A204.1 (cell line): ENCODE results near the gene MXRA7.
"Not testable (repeated sequence)": the region's sequence is repeated elsewhere in the genome, so short reads cannot be mapped to it uniquely, and the experiment has no call there.

Experiments used
- FAIRE-seq: peaks from 2 replicates; lab custom pipeline; 2012; peaks lifted over from hg19 to GRCh38; lab: Jason Lieb, UNC

The MXRA7 gene

DNA sequence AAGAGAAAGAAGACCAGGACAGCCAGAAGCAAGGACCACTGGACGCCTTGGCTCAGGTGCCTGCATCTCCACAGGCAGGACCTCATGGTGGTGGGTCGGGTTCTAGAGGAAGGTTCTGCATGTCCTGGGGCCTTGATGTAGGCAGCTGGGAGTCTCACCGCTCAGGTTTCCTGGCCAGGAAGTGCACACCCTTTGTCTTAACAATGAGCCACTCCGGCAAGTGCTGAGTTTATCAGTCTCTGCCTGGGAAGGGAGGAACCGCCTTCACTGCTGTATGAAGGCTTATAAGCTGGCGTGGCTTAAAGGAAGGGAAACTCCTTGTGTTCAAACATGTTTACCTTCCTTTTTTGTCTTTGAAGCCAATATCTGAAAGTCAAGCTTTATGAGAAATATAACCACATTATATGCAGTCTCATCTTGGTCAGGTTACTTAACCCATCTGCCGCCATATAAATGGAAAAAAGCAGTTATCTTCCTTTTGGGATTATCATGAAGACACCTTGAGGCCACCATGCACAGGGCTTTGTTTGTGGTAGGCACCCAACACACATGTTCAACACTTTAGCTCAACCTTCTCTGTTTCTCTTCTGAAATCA, 67.1 kb downstream of the MXRA7 start, which contains the start of gene ST6GALNAC1:
Gene ST6GALNAC1 (minus strand): TSS at position 205 of the 596 bp plus-strand sequence. CDS start 119 bp downstream, at position 86.
- FAIRE-seq: no peak

DNA sequence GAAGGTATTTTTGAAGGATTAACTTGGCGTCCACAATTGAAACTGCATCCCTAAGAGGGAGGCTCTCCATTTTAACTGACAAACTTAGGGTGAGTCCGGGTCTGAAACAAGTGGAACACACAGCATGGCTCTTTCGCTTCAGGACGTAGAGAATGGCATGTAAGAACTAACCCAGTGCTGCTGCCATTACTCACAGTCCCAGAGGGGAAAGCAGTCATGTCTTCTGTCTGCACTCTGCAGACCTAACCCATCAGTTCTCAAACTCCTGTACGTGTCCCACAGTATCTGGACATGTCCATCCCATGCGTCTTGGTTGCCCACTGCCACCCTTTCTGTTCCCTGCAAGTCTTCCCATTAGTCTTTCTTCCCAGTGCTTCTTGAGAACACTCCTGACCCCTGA, 67.8 kb downstream of the MXRA7 start:
- no peak for FAIRE-seq

DNA sequence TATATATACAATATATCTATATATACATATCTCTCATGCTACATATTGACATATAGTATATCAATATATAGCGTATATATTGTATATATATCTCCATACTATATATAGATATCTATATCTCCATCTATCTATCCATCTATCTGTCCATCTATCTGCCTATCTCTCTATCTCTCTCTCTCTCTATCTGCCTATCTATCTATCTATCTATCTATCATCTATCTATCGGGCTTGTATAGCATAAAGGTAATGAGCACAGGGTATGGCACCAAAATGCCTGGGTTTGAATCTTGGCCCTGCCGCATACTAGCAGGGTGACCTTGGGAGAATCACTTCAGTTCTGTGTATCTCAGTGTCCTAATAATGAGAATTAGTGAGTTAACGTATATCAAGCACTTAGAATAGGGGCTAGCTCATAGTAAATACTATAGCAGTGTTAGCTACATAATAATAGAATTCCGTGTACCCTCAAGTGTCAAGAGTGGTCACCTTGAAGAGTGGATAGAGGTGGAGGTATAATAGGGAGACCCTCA, 68.7 kb downstream of the MXRA7 start:
- no peak for FAIRE-seq

DNA sequence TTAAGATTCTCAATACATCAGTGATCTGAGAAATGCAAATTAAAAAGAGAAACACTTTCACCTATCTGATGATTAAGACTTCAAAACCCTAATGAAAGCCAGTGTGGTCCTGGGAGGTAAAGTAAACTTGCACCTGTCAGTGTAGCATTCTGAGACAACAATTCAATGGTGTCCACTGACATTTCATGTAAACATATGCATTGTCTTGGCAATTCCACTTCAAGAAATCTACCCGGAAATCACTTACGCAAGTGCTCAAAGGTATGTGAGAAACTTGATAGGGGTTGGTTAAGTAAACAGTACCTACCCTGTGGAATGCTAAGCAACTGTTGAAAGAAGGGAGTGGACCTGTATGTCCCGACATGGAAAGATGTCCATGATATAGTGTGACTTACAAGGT, 69.3 kb downstream of the MXRA7 start:
- no peak for FAIRE-seq

DNA sequence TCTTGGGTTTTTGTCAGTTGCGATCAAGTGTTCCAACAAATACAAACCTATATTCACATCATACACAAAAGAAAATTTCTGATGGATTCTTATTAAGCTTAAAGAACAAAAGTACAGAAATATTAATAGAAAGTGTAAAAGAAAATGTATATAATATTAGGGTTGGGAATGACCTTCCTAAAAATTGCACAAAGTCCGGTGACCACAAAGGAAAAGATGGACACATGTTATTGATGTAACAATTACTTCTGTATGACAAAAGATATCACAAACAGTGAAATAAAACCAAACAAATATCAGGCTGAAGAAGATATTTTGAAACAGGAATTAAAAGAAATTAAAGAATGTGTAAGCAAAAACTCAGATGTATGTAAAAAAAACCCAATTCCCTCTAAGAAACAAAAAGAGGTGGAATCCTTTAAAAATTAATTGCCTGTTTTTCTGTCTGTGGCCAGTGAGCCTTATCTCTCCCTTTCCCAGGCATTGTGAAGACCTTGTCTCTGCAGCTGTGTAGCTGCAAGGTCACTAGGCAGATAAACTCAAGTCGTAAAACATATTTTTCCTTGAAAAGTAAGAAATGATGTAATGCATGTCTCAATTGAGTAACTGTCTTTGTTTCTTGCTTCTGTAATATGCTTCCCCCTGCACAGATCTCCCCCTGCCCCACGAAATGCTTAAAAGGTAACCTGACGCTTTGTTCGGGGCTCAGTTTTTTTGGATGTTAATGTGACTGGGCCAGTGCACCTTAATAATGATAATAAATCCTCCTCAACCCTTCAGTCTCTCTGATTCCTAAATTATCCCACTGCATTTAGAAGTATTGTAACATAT, 70.0 kb downstream of the MXRA7 start:
- FAIRE-seq: no peak

DNA sequence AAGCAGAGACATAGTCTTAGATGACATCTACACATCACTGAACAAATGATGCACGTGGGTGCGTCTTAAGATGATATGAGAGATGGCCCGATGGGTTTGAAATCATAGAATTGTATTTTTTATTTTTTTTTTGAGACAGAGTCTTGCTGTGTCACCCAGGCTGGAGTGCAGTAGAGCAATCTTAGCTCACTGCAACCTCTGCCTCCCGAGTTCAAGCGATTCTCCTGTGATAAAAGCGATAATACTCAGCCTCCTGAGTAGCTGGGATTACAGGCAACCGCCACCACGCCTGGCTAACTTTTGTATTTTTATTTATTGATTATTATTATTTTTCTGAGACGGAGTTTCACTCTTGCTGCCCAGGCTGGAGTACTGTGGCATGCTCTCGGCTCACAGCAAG, 72.5 kb downstream of the MXRA7 start:
- FAIRE-seq: no peak

DNA sequence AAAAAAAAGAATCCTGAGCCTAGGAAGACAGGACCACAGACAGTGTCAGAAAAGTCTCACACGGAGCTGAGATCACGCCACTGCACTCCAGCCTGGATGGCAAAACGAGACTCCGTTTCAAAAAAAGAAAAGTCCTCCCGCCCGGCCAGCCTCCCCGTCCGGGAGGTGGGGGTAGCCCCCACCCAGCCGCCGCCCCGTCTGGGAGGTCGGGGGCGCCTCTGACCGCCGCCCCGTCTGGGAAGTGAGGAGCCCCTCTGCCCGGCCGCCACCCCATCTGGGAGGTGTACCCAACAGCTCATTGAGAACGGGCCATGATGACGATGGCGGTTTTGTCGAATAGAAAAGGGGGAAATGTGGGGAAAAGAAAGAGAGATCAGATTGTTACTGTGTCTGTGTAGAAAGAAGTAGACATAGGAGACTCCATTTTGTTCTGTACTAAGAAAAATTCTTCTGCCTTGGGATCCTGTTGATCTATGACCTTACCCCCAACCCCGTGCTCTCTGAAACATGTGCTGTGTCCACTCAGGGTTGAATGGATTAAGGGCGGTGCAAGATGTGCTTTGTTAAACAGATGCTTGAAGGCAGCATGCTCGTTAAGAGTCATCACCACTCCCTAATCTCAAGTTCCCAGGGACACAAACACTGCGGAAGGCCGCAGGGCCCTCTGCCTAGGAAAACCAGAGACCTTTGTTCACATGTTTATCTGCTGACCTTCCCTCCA, 74.1 kb downstream of the MXRA7 start:
- not testable (repeated sequence) for FAIRE-seq

DNA sequence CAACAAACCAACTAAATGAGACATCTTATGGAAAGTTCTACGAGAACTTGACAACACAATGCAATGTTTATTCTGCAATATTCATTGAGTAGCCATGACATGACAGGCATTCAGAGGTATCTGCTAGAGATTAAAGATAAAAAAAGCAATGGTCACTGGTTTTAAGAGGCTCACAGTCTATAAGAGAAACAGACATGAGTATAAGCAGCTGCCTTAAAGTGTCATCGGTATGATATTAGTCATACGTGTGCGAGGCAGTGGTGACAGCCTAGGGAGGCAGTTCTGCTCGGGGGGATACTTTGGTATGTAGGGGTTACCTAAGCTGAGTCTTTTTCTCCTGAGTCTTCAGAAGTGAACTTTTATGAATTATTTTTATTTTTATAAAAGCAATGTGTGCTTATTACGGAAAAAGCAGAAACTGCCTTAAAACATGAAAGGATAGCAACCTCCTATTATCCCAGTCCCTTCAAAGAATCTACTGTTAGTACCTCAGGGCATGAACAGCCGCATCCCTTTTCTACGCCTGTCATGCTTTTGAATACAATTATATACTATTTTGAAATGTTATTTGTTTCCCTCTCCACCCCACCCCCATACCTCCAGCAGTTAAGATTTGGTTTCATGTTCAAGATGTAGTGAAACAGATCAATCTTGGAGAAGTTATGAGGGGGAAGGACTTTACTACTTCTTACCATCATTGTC, 75.0 kb downstream of the MXRA7 start:
- FAIRE-seq: no peak

DNA sequence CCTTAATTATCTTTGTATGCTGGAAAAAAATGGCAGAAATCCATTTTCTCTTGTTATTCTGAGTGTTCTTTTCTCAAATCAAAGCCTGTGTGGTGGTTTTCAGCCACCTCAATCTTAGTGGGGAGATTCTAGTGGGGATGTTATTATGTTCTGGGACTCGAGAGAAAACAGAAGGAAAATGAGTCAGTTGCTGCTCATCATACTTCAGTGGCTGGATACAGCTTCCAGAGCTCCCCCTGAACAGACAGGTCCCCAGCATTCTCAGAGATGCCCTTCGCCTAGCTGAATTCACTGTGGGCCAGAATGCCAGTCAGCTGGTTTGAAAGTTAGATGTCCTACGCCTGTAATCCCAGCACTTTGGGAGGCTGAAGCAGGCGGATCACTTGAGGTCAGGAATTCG, 75.7 kb downstream of the MXRA7 start:
- no peak for FAIRE-seq

DNA sequence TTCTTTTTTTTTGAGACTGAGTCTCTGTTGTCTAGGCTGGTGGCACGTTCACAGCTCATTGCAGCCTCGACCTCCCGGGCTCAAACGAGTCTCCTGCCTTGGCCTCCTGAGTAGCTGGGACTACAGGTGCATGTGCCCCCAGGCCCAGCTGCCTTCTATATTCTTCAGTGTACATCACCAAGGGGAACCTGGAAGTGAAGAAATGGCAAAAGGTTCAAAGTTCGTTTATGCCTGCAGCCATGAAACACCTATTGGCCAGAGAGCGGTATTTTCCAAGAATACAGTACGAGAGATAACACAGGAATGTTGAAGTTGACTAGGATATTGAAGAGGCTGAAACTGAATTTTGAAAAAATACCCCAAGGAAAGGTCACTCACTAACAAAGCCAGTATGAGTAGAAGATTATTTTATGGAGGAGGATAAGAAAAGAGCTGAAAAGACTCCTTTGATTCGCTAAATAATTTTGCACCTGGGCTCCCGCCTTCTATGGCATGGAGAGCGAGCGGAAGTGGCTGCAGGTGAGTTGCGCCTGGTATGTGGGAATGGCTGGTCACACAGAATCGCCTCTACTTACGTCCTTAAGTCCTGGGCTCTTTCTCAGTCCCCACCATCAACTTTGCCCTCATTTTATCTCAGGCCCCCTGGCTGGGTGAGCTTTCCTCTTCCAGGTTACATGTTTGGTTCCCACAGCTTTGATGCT, 77.0 kb downstream of the MXRA7 start:
- no peak for FAIRE-seq

DNA sequence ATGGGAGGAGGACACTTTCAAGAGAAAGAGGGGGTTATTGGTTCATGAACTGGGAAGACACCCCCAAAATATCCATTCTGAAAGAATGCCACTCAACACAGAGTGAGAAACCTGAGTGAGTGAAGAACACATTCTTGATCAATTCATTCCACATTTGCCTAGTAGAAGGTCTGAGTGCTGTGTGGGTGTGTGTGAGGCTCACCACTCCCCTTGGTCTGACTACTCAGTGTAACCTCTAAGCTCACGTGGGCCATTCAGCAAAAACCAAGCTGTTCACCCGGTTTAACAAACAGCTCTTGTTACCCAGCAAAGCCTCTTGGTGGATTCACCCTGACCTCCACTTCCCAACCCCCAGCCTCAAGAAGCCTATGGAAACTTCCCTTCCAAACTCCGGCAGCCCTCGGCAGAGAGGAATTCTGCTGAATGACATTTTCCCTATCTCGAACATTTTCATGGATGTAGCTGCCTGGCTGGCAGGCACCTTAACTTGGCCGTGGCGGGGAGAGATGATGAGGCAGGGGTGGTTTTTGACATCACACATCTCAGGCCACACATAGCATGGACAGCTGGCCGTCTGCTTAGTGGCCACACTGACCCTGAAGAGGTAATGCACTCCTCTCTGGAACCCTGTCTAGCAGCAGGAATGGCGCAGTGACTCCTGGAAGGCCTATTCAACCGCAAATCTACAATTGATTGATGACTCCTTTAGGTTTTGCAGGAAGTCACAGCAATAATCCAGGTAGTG, 78.8 kb downstream of the MXRA7 start:
- no peak for FAIRE-seq

DNA sequence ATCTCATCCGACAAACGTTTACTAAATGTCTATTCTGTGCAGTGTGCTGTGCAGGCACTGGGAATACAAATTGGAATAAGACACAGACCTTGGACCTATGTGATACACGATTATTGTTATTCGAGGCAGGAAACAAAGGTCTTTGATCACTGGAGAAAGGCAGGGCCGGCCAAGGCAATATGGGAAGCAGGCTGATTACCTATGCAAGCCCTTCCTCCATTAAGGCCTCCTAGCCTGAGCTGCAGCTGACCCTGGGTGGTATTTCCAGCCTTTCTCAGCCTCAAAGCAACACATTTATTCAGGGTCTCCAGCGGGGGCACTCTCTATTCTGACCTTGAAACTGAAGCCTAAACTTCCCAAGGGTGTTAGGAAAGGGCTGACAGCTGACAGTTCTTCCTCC, 80.6 kb downstream of the MXRA7 start:
- FAIRE-seq: no peak
